GM23248 (cell line): ENCODE results near the gene TAS2R19. TPM values are rescaled to one million over a fixed set of nuclear protein-coding genes. Genes with fewer than 3 reads are reported as not detected.
"Not testable (repeated sequence)": the region's sequence is repeated elsewhere in the genome, so short reads cannot be mapped to it uniquely, and the experiment has no call there.

ENCODE experiments used
- DNase-seq: peaks from one replicate; pipeline ENCODE4 v3.0.0-alpha.2; 2015
- H2AFZ ChIP-seq: fragments of 200-600 bp; sonication (generic); 2 replicates; pipeline ENCODE4 v1.6.1; 2016; ENCODE audit warnings: antibody characterized with exemption
- H3F3A ChIP-seq: fragments of 200-600 bp; sonication (generic); 2 replicates; pipeline ENCODE4 v1.6.1; 2016; ENCODE audit warnings: mild to moderate bottlenecking, antibody characterized with exemption, mixed run types; ENCODE audit not compliant: insufficient read depth
- H3K27ac ChIP-seq: fragments of 200-600 bp; sonication (generic); 2 replicates; pipeline ENCODE4 v1.5.1; 2016; ENCODE audit warnings: mild to moderate bottlenecking
- H3K27me3 ChIP-seq: fragments of 200-600 bp; sonication (generic); replicated peaks from 2 replicates; pipeline ENCODE4 v1.6.1; 2016; ENCODE audit warnings: mild to moderate bottlenecking; ENCODE audit not compliant: insufficient read depth
- H3K36me3 ChIP-seq: fragments of 200-600 bp; sonication (generic); 2 replicates; pipeline ENCODE4 v1.6.1; 2016; ENCODE audit warnings: low read depth, mild to moderate bottlenecking
- H3K4me1 ChIP-seq: fragments of 200-600 bp; sonication (generic); 2 replicates; pipeline ENCODE4 v1.6.1; 2016; ENCODE audit warnings: mild to moderate bottlenecking; ENCODE audit not compliant: insufficient read depth
- H3K4me2 ChIP-seq: fragments of 200-600 bp; sonication (generic); one replicate; pipeline ENCODE4 v1.6.1; 2016; ENCODE audit warnings: mild to moderate bottlenecking; ENCODE audit not compliant: unreplicated experiment
- H3K4me3 ChIP-seq: fragments of 200-600 bp; sonication (generic); 2 replicates; pipeline ENCODE4 v1.5.1; 2016; ENCODE audit warnings: mild to moderate bottlenecking
- H3K79me2 ChIP-seq: fragments of 200-600 bp; sonication (generic); 2 replicates; pipeline ENCODE4 v1.6.1; 2016; ENCODE audit warnings: mild to moderate bottlenecking; ENCODE audit not compliant: insufficient read depth
- H3K9ac ChIP-seq: fragments of 200-600 bp; sonication (generic); 2 replicates; pipeline ENCODE4 v1.6.1; 2016; ENCODE audit warnings: mild to moderate bottlenecking
- H3K9me2 ChIP-seq: fragments of 200-600 bp; sonication (generic); 2 replicates; pipeline ENCODE4 v1.6.1; 2016; ENCODE audit warnings: mixed run types, mild to moderate bottlenecking, moderate library complexity; ENCODE audit not compliant: insufficient read depth
- H3K9me3 ChIP-seq: fragments of 200-600 bp; sonication (generic); one replicate; pipeline ENCODE4 v1.6.1; 2017; ENCODE audit warnings: low read depth
- H4K20me1 ChIP-seq: fragments of 200-600 bp; sonication (generic); 2 replicates; pipeline ENCODE4 v1.6.0; 2016; ENCODE audit not compliant: insufficient read depth
- EZH2 ChIP-seq: fragments of 200-600 bp; sonication (generic); IDR thresholded peaks from 2 replicates; pipeline ENCODE4 v1.6.1; 2018; ENCODE audit warnings: antibody characterized with exemption, mild to moderate bottlenecking; ENCODE audit not compliant: insufficient read depth, poor library complexity, severe bottlenecking
- EZH2phosphoT487 ChIP-seq: fragments of 200-600 bp; sonication (generic); IDR thresholded peaks from 2 replicates; pipeline ENCODE4 v1.6.1; 2018; ENCODE audit warnings: antibody characterized with exemption, moderate library complexity, mild to moderate bottlenecking, low read depth; ENCODE audit not compliant: insufficient read depth
- WGBS, 2 experiments: methylation state at CpG; one replicate each; pipeline ENCODE4 v1.1.6; 2015 to 2017; ENCODE audit warnings: low lambda C conversion rate in 2 of 2, low coverage in 1 of 2; ENCODE audit errors: missing lambda C conversion rate in 2 of 2; 5-methylcytosine and 5-hydroxymethylcytosine counted together
- in situ Hi-C: fragments of 300-500 bp; cut with MboI; formaldehyde crosslinking; loops from 2 replicates; pipeline ENCODE4 v1.15.0; 2020
- polyA plus RNA-seq: library from polyadenylated mRNA; unstranded; fragments of >200 nt; fragmentation: Nextera tagmentation; extraction: Ambion mirVana; gene quantifications from 2 replicates; pipeline ENCODE4 v1.2.1, GENCODE V29; 2016
- total RNA-seq: library from RNA; depleted of rRNA; stranded (reverse); fragments of >200 nt; shearing (Covaris generic); gene quantifications from 2 replicates; pipeline ENCODE4 v1.2.3, GENCODE V29; 2014

Gene TAS2R19
- total and polyA plus RNA-seq, 2 experiments from 2014 or later: 2.6 TPM; not detected in 1

- H3K9ac ChIP-seq: no peak overlapping the region
- H3K27me3 ChIP-seq: no peaks in the 10 kb centered on the region
- no peak overlapping the region for H2AFZ ChIP-seq
- H3K36me3 ChIP-seq: no peaks in the 10 kb centered on the region
- 13 to 16% methylated on average over 1 of the region's 1 CpG for WGBS, 2 experiments
- peaks cover 4% of the 10 kb centered on the region for H3K9me3 ChIP-seq
- peaks cover 37% of the 10 kb centered on the region for H3K79me2 ChIP-seq
- H4K20me1 ChIP-seq: no peaks in the 10 kb centered on the region
- H3F3A ChIP-seq: peaks cover 8% of the 10 kb centered on the region; the same call in 1 of the 2 replicates
- in situ Hi-C loops: no loop called here
- DNase-seq: peak; percentile 26
- H3K4me1 ChIP-seq: peaks cover 11% of the 10 kb centered on the region
- H3K9me2 ChIP-seq: no peaks in the 10 kb centered on the region
- H3K4me2 ChIP-seq: peak overlapping the region; percentile 50
- H3K4me3 ChIP-seq: peak overlapping the region; percentile 29; the same call in 1 of the 2 replicates
- peak overlapping the region; percentile 40 for H3K27ac ChIP-seq
- TF ChIP-seq EZH2 (no peak), EZH2phosphoT487 (no peak)
Observed at GRCh38 chr12:11040162-11040561, 17.7 kb upstream of the TAS2R19 start.

DNA sequence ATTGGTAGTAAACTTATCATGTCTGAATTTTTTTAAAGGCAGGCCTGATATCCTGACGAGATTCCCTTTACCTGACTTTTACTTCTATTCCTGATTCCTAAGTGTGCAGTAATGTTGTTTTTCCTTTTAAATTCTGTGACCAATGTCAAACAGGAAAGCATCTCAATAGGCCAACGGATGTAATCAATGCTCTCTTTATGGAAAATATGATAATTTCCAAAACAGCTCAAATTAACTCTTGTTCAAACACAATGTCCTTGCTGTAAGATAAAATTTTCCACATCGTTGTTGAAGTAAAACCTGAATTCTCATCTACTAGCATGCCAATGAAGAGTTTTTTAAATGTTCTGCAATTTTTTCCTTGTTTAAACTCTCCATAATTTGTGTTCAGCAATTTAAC lies 16.8 kb upstream of the TAS2R19 start:
- Histone ChIP-seq H3K9ac (no peak overlapping the region), H2AFZ (no peak overlapping the region), H3K27ac (no peak overlapping the region), H3F3A (peaks cover 8% of the 10 kb centered on the region; the same call in 1 of the 2 replicates), H3K27me3 (no peaks in the 10 kb centered on the region), H3K36me3 (no peaks in the 10 kb centered on the region), H3K4me1 (peaks cover 11% of the 10 kb centered on the region), H3K79me2 (peaks cover 30% of the 10 kb centered on the region), H3K4me2 (no peak overlapping the region), H3K9me3 (peaks cover 4% of the 10 kb centered on the region), H3K4me3 (no peak overlapping the region), H3K9me2 (no peaks in the 10 kb centered on the region), H4K20me1 (no peaks in the 10 kb centered on the region)
- WGBS, 2 experiments: 68 to 72% methylated on average over 3 of the region's 3 CpGs
- no peak for DNase-seq
- in situ Hi-C loops: no loop called here
- no peak for TF ChIP-seq EZH2
- no peak for TF ChIP-seq EZH2phosphoT487

DNA sequence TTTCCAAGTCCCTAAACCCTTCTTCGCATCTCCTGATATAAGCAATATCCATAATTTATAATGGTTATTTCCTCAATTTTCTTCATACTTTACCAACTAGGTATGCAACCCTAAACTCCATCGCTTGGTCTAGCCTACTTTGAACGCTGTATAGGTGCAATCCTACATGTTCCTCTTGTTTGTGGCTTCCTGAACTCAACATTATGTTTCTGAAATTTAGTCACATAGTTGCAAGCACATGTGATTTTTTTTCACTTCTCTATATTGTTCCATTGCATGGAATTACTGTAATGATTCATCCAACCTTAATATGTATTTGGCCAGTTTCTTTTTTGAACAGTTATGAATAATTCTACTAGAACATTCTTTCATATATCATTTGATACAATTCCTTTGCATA lies 11.5 kb upstream of the TAS2R19 start:
- H3F3A ChIP-seq, H3K79me2 ChIP-seq, DNase-seq, H3K9ac ChIP-seq, H3K4me3 ChIP-seq, H3K27ac ChIP-seq, H3K4me1 ChIP-seq, H3K4me2 ChIP-seq, in situ Hi-C loops, H3K9me3 ChIP-seq, H3K27me3 ChIP-seq, H3K9me2 ChIP-seq, H4K20me1 ChIP-seq, H2AFZ ChIP-seq, H3K36me3 ChIP-seq: not testable (repeated sequence)
- WGBS, 2 experiments: 91 to 100% methylated on average over 1 of the region's 3 CpGs

- H3K4me2 ChIP-seq: no peak within 1 kb of the TSS
- H3K79me2 ChIP-seq: no peaks in the 10 kb centered on the region
- H3K27me3 ChIP-seq: no peaks in the 10 kb centered on the region
- H3K36me3 ChIP-seq: no peaks in the 10 kb centered on the region; the same call in 1 of the 2 replicates
- H3K27ac ChIP-seq: no peak within 1 kb of the TSS
- H3F3A ChIP-seq: no peaks in the 10 kb centered on the region
- no peak for TF ChIP-seq EZH2
- TF ChIP-seq EZH2phosphoT487: no peak
- no peaks in the 10 kb centered on the region for H3K9me2 ChIP-seq
- H4K20me1 ChIP-seq: no peaks in the 10 kb centered on the region
- no peak within 1 kb of the TSS for H3K9ac ChIP-seq
- no peak for DNase-seq
- 97% methylated on average over 6 of the region's 6 CpGs for WGBS, 2 experiments
- no peaks in the 10 kb centered on the region for H3K9me3 ChIP-seq
- no peak within 1 kb of the TSS for H2AFZ ChIP-seq
- no peak within 1 kb of the TSS for H3K4me3 ChIP-seq
- in situ Hi-C loops: no loop called here
- H3K4me1 ChIP-seq: no peaks in the 10 kb centered on the region
Observed at GRCh38 chr12:11031307-11031706, 8.9 kb upstream of the TAS2R19 start, which contains the start of gene TAS2R31. Gene TAS2R31, minus strand, starts transcription at chr12:11031407. Its CDS starts 72 bp downstream, at chr12:11031335.

GRCh38 chr12:11026118-11026517 lies 3.7 kb upstream of the TAS2R19 start:
- Histone ChIP-seq H3K4me2 (no peak overlapping the region), H3K27ac (no peak overlapping the region), H2AFZ (no peak overlapping the region), H3K9ac (no peak overlapping the region), H3K27me3 (no peaks in the 10 kb centered on the region), H3F3A (no peaks in the 10 kb centered on the region), H3K9me3 (no peaks in the 10 kb centered on the region), H3K36me3 (no peaks in the 10 kb centered on the region; the same call in 1 of the 2 replicates), H3K79me2 (no peaks in the 10 kb centered on the region), H3K4me3 (no peak overlapping the region), H3K4me1 (no peaks in the 10 kb centered on the region), H4K20me1 (no peaks in the 10 kb centered on the region), H3K9me2 (no peaks in the 10 kb centered on the region; the same call in 1 of the 2 replicates)
- WGBS, 2 experiments: 92% methylated on average over 6 of the region's 6 CpGs
- no peak for DNase-seq
- no peak for TF ChIP-seq EZH2phosphoT487
- TF ChIP-seq EZH2: no peak
- in situ Hi-C loops: no loop called here
